Thyroid gland (tissue), 4 donors: ENCODE results near the gene GHITM. TPM values are rescaled to one million over a fixed set of nuclear protein-coding genes. Genes with fewer than 3 reads are reported as not detected.

ENCODE experiments used
- DNase-seq, 2 donors: peaks; one replicate each; pipeline ENCODE4 v3.0.0-alpha.2; 2019
- H3K27ac ChIP-seq, 3 donors: fragments of 200-600 bp; sonication (generic); 1 replicate in 2 of 3; 2 replicates in 1 of 3; pipeline ENCODE4 v1.5.1; 2016 to 2019; ENCODE audit warnings: mild to moderate bottlenecking in 1 of 3, moderate library complexity in 1 of 3
- H3K27me3 ChIP-seq: fragments of 200-600 bp; sonication (generic); one replicate; pipeline ENCODE4 v1.5.1; 2019
- H3K36me3 ChIP-seq, 2 donors: fragments of 200-600 bp; sonication (generic); one replicate each; pipeline ENCODE4 v1.5.1; 2016 to 2019
- H3K4me1 ChIP-seq, 2 donors: fragments of 200-600 bp; sonication (generic); one replicate each; pipeline ENCODE4 v1.5.1; 2017 to 2019
- H3K4me3 ChIP-seq, 3 donors: fragments of 200-600 bp; sonication (generic); replicated peaks in 1 of 3; 1 replicate in 2 of 3; 2 replicates in 1 of 3; pipeline ENCODE4 v1.5.1; 2016; ENCODE audit warnings: mild to moderate bottlenecking in 1 of 3
- H3K9me3 ChIP-seq: fragments of 200-600 bp; sonication (generic); one replicate; pipeline ENCODE4 v1.5.1; 2017
- POLR2A ChIP-seq, 2 donors: fragments of 450-650 bp; IDR thresholded peaks; one replicate each; pipeline ENCODE4 v1.6.1; 2017; ENCODE audit warnings: antibody characterized with exemption in 2 of 2, mild to moderate bottlenecking in 2 of 2, moderate library complexity in 1 of 2
- WGBS, 2 donors: methylation state at CpG; one replicate each; pipeline ENCODE4 v1.1.5; 2017; 5-methylcytosine and 5-hydroxymethylcytosine counted together
- intact Hi-C: fragments of 100-400 bp; cut with DNase I; formaldehyde crosslinking; loops from one replicate; pipeline ENCODE4 v1.15.1; 2023
- total RNA-seq, 4 donors: library from RNA; depleted of rRNA; stranded (reverse); fragments of >200 nt; gene quantifications; one replicate each; pipeline ENCODE4 v1.2.3, GENCODE V29; 2016
- TF ChIP-seq, protein P1 (sequence below), 6 experiments: fragments of 200-600 bp in 3 of 6; fragments of 450-650 bp in 3 of 6; sonication (generic) in 3 of 6; IDR thresholded peaks; one replicate each; pipeline ENCODE4 v1.5.1; 2016 to 2019; ENCODE audit warnings: antibody characterized with exemption in 6 of 6, mild to moderate bottlenecking in 2 of 6, inconsistent platforms in 1 of 6, moderate library complexity in 1 of 6

GHITM gene
- total RNA-seq, 4 donors from 2014 or later: 165 to 251 (median 202) TPM

DNA sequence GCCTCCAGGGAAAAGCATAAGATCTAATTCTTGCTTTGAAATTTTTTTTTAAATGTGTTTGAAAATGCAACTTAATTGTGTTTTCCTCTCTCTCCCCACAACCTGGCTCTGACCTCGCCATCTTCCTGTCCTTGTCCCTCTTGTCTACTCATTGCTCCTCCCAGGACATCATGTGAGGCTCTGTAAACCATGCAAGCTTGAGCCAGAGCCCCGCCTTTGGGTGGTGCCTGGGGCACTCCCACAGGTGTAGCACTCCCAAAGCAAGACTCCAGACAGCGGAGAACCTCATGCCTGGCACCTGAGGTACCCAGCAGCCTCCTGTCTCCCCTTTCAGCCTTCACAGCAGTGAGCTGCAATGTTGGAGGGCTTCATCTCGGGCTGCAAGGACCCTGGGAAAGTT is 45.2 kb downstream of the GHITM start:
- Histone ChIP-seq H3K36me3 (no peaks in the 10 kb centered on the region), H3K27ac (no peak overlapping the region), H3K27me3 (no peaks in the 10 kb centered on the region), H3K4me1 (peaks cover 1 to 2% of the 10 kb centered on the region in 2 donors), H3K4me3 (no peak overlapping the region), H3K9me3 (no peaks in the 10 kb centered on the region)
- WGBS, 2 donors: 81 to 90% methylated on average over 4 of the region's 4 CpGs
- intact Hi-C loops: no loop called here
- TF ChIP-seq POLR2A (IDR thresholded peaks at IDR 0.05): no peak
- TF ChIP-seq, protein P1, sequence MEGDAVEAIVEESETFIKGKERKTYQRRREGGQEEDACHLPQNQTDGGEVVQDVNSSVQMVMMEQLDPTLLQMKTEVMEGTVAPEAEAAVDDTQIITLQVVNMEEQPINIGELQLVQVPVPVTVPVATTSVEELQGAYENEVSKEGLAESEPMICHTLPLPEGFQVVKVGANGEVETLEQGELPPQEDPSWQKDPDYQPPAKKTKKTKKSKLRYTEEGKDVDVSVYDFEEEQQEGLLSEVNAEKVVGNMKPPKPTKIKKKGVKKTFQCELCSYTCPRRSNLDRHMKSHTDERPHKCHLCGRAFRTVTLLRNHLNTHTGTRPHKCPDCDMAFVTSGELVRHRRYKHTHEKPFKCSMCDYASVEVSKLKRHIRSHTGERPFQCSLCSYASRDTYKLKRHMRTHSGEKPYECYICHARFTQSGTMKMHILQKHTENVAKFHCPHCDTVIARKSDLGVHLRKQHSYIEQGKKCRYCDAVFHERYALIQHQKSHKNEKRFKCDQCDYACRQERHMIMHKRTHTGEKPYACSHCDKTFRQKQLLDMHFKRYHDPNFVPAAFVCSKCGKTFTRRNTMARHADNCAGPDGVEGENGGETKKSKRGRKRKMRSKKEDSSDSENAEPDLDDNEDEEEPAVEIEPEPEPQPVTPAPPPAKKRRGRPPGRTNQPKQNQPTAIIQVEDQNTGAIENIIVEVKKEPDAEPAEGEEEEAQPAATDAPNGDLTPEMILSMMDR (IDR thresholded peaks at IDR 0.05): no peak
- no peak for DNase-seq

- intact Hi-C loops: no loop called here
- H3K27me3 ChIP-seq: no peaks in the 10 kb centered on the region
- no peak for DNase-seq
- no peaks in the 10 kb centered on the region for H3K4me1 ChIP-seq
- H3K36me3 ChIP-seq: no peaks in the 10 kb centered on the region
- H3K9me3 ChIP-seq: no peaks in the 10 kb centered on the region
- no peak for TF ChIP-seq POLR2A (IDR thresholded peaks at IDR 0.05)
- TF ChIP-seq, protein P1 (IDR thresholded peaks at IDR 0.05): no peak
- H3K4me3 ChIP-seq: no peak overlapping the region
- no peak overlapping the region for H3K27ac ChIP-seq
- 48 to 62% methylated on average over 11 of the region's 11 CpGs for WGBS, 2 donors
These were observed 46.3 kb downstream of the GHITM start for GRCh38 chr10:84185526-84186175.

- 85 to 100% methylated on average over 2 to 3 of the region's 3 CpGs for WGBS, 2 donors
These were observed 49.5 kb downstream of the GHITM start for GRCh38 chr10:84188815-84189214.

GRCh38 chr10:84190621-84191020 is 51.3 kb downstream of the GHITM start:
- peaks cover 3 to 15% of the 10 kb centered on the region in 2 donors for H3K4me1 ChIP-seq
- H3K36me3 ChIP-seq: no peaks in the 10 kb centered on the region
- H3K4me3 ChIP-seq: no peak overlapping the region
- no peaks in the 10 kb centered on the region for H3K27me3 ChIP-seq
- H3K27ac ChIP-seq: no peak overlapping the region
- intact Hi-C loops: no loop called here
- WGBS, 2 donors: 83 to 87% methylated on average over 2 to 3 of the region's 3 CpGs
- H3K9me3 ChIP-seq: no peaks in the 10 kb centered on the region
- no peak for DNase-seq
- TF ChIP-seq, protein P1 (IDR thresholded peaks at IDR 0.05): no peak
- TF ChIP-seq POLR2A (IDR thresholded peaks at IDR 0.05): no peak

More at GRCh38 chr10:84188815-84189214, 49.5 kb downstream of the GHITM start:
- H3K27me3 ChIP-seq: no peaks in the 10 kb centered on the region
- no peak for TF ChIP-seq POLR2A (IDR thresholded peaks at IDR 0.05)
- TF ChIP-seq, protein P1 (IDR thresholded peaks at IDR 0.05): no peak
- DNase-seq: no peak
- H3K9me3 ChIP-seq: no peaks in the 10 kb centered on the region
- no peak overlapping the region for H3K4me3 ChIP-seq
- H3K27ac ChIP-seq: no peak overlapping the region
- H3K4me1 ChIP-seq: no peaks in the 10 kb centered on the region
- no peaks in the 10 kb centered on the region for H3K36me3 ChIP-seq
- intact Hi-C loops: no loop called here

DNA sequence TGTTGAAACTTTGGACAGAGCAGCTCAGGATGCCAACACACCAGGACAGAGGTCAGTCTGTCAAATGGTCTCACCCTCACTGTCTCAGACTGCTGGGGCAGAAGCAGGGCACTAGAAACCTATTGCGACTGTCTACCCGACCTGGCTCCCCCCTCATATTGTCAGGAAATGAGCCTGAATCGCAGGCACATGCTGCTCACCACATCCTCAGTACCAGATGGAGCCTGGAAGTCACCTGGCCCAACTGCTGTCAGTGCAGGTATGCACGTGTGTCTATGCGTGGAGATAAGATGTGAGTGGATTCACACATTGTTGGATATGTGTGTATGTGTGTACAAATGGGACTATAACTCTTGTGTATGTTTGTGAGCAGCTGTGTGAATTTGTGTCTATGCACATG is 51.8 kb downstream of the GHITM start:
- intact Hi-C loops: no loop called here
- peaks cover 3 to 15% of the 10 kb centered on the region in 2 donors for H3K4me1 ChIP-seq
- TF ChIP-seq POLR2A (IDR thresholded peaks at IDR 0.05): no peak
- TF ChIP-seq, protein P1 (IDR thresholded peaks at IDR 0.05): no peak
- H3K9me3 ChIP-seq: no peaks in the 10 kb centered on the region
- H3K36me3 ChIP-seq: no peaks in the 10 kb centered on the region
- H3K27me3 ChIP-seq: no peaks in the 10 kb centered on the region
- WGBS, 2 donors: 77 to 86% methylated on average over 5 of the region's 5 CpGs
- DNase-seq: no peak
- no peak overlapping the region for H3K27ac ChIP-seq
- H3K4me3 ChIP-seq: no peak overlapping the region
